ENCODE results near the gene EVI5L. TPM values are rescaled to one million over a fixed set of nuclear protein-coding genes. Genes with fewer than 3 reads are reported as not detected.

EVI5L gene
- total RNA-seq, 1 donor from 2014 or later: 15.5 TPM

- Histone ChIP-seq H3K4me3 (no peak overlapping the region), H3K27me3 (peaks cover 21% of the 10 kb centered on the region), H3K9me3 (no peaks in the 10 kb centered on the region), H3K4me1 (peaks cover 8% of the 10 kb centered on the region), H3K36me3 (no peaks in the 10 kb centered on the region), H3K27ac (no peak overlapping the region)
- intact Hi-C loops (cut with DNase I): no loop called here
- no peak for DNase-seq
- no peak for ATAC-seq
- TF ChIP-seq CTCF (IDR thresholded peaks at IDR 0.05): no peak
Observed at GRCh38 chr19:7859831-7860713, 30.1 kb downstream of the EVI5L start.

GRCh38 chr19:7860714-7861618 lies 30.9 kb downstream of the EVI5L start:
- ATAC-seq (no peak), DNase-seq (no peak)
- no peak overlapping the region for H3K4me3 ChIP-seq
- no peaks in the 10 kb centered on the region for H3K9me3 ChIP-seq
- peaks cover 21% of the 10 kb centered on the region for H3K27me3 ChIP-seq
- intact Hi-C loops (cut with DNase I): no loop called here
- H3K4me1 ChIP-seq: peaks cover 8% of the 10 kb centered on the region
- TF ChIP-seq CTCF (IDR thresholded peaks at IDR 0.05): no peak
- no peak overlapping the region for H3K27ac ChIP-seq
- H3K36me3 ChIP-seq: no peaks in the 10 kb centered on the region

- no peak for TF ChIP-seq CTCF (IDR thresholded peaks at IDR 0.05)
- Histone ChIP-seq H3K27me3 (peaks cover 24% of the 10 kb centered on the region), H3K27ac (no peak overlapping the region), H3K36me3 (no peaks in the 10 kb centered on the region), H3K9me3 (no peaks in the 10 kb centered on the region), H3K4me3 (peak overlapping the region; percentile 15), H3K4me1 (peaks cover 8% of the 10 kb centered on the region)
- intact Hi-C loops (cut with DNase I): no loop called here
- DNase-seq (no peak), ATAC-seq (no peak)
Observed at GRCh38 chr19:7861619-7862412, 31.8 kb downstream of the EVI5L start.

- Histone ChIP-seq H3K4me3 (peak overlapping the region; percentile 15), H3K27ac (no peak overlapping the region), H3K4me1 (peaks cover 8% of the 10 kb centered on the region), H3K36me3 (no peaks in the 10 kb centered on the region), H3K9me3 (no peaks in the 10 kb centered on the region), H3K27me3 (peaks cover 25% of the 10 kb centered on the region)
- DNase-seq: peak; percentile 88
- intact Hi-C loops (cut with DNase I): no loop called here
- TF ChIP-seq CTCF (IDR thresholded peaks at IDR 0.05): no peak
- ATAC-seq: peak; percentile 78
Observed at GRCh38 chr19:7862413-7862951, 32.5 kb downstream of the EVI5L start.
